Activated CD4-positive, alpha-beta memory T cell treated with anti-CD3 and anti-CD28 coated beads, Interleukin-2, amount 10 ng/mL, durations not matched to agents 7 days and 5 days (primary cell): ENCODE data around the gene ZNF618. TPM values are rescaled to one million over a fixed set of nuclear protein-coding genes. Genes with fewer than 3 reads are reported as not detected.
A peak's percentile ranks its signal among the peaks of the same experiment; 100 is the strongest.
"Not testable (repeated sequence)": the region's sequence is repeated elsewhere in the genome, so short reads cannot be mapped to it uniquely, and the experiment has no call there.

Experiments
- CTCF ChIA-PET: fragments of 350-600 bp; sonication (Branson Sonifier 250); formaldehyde crosslinking; loops from one replicate; lab custom pipeline; 2021; ENCODE audit warnings: antibody characterized with exemption, inconsistent platforms; lab: Charles Lee
- POLR2A ChIA-PET: fragments of 350-600 bp; sonication (Branson Sonifier 250); formaldehyde crosslinking; loops from one replicate; lab custom pipeline; 2021; ENCODE audit warnings: antibody characterized with exemption; lab: Charles Lee
- DNase-seq: peaks from one replicate; pipeline ENCODE4 v3.0.0-alpha.2; 2020
- H3K27ac Mint-ChIP-seq: one replicate; pipeline ENCODE4 v1.8.0; 2021; ENCODE audit warnings: mild to moderate bottlenecking, mixed read lengths
- H3K27me3 Mint-ChIP-seq: one replicate; pipeline ENCODE4 v1.8.0; 2021; ENCODE audit warnings: mixed read lengths
- H3K36me3 Mint-ChIP-seq: one replicate; pipeline ENCODE4 v1.8.0; 2021; ENCODE audit warnings: low read depth, mixed read lengths
- H3K4me1 Mint-ChIP-seq: one replicate; pipeline ENCODE4 v1.8.0; 2021; ENCODE audit warnings: mixed read lengths
- H3K4me3 Mint-ChIP-seq: one replicate; pipeline ENCODE4 v1.8.0; 2021; ENCODE audit warnings: mild to moderate bottlenecking, mixed read lengths
- H3K9me3 Mint-ChIP-seq: one replicate; pipeline ENCODE4 v1.8.0; 2021; ENCODE audit warnings: mixed read lengths
- total RNA-seq, 2 experiments: library from RNA; stranded (reverse); gene quantifications; one replicate each; pipeline ENCODE4 v1.2.3, GENCODE V29; 2021

The ZNF618 gene
- total RNA-seq, 2 experiments from 2014 or later, result 0.15 to 0.25 TPM

DNA sequence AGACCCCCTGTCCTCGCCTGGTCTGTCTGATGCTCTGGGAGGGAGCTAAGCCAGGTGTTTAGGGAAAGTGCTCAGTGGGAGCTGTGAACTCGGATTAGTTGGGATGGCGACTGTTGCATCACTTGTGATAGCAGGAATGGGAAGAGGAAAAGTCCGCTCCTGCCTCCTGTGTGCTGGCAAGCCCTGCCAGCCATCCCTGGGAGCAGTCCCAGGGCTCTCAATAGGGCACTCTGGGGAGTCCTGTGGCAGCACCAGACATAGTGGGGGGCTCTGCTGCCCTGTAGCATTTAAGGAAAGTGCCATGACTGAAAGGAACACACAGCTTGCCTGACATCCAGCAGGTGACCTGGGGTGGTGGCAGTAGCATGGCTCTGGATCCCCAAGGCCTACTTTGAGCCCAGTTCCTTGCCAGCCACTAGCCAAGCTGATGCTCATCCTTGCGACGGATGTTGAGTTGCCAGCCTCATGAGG lies 120.5 kb downstream of the ZNF618 start:
- H3K27ac Mint-ChIP-seq, result no peak overlapping the region
- H3K9me3 Mint-ChIP-seq, result no peaks in the 10 kb centered on the region
- POLR2A ChIA-PET, result no interaction called here
- CTCF ChIA-PET, result no interaction called here
- no peak for DNase-seq
- no peaks in the 10 kb centered on the region for H3K36me3 Mint-ChIP-seq
- H3K4me3 Mint-ChIP-seq, result no peak overlapping the region
- no peaks in the 10 kb centered on the region for H3K27me3 Mint-ChIP-seq
- H3K4me1 Mint-ChIP-seq, result no peaks in the 10 kb centered on the region

DNA sequence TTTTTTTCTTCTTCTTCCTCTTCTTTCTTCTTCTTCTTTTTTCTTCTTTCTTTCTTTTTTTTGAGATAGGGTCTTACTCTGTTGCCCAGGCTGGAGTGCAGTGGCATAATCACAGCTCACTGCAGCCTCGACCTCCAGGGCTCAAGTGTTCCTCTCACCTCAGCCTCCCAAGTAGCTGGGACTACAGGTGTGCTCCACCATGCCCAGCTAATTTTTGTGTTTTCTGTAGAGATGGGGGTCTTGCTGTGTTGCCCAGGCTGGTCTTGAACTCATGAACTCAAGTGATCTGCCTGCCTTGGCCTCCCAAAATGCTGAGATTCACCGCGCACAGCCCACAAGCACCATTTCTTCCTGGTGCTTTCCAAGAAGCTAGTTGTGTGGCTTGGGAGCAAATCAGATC lies 121.0 kb downstream of the ZNF618 start:
- H3K4me3 Mint-ChIP-seq, H3K27ac Mint-ChIP-seq, POLR2A ChIA-PET, H3K9me3 Mint-ChIP-seq, CTCF ChIA-PET, H3K36me3 Mint-ChIP-seq, H3K4me1 Mint-ChIP-seq, H3K27me3 Mint-ChIP-seq: not testable (repeated sequence)
- DNase-seq, result peak; percentile 4

DNA sequence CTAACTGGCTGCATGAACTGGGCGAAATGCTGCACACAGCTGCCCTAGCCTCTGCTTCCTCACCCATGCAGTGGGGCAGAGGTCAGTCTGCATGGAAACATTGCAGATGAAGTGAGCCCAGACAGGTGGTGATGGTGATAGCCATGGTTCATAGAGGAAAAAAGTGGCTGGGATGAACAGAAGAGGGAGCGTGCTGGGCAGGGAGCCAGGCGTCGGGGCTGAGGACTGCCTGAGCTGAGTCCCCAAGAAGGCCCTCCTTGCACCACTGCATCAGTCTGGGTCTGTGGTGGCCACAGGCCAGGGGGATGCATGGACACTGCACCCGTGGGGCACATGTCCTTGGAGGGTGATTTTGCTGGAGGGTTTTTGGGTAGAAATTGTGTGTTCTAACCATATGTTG lies 121.5 kb downstream of the ZNF618 start:
- no peak overlapping the region for H3K4me3 Mint-ChIP-seq
- peak; percentile 5 for DNase-seq
- no peaks in the 10 kb centered on the region for H3K27me3 Mint-ChIP-seq
- H3K27ac Mint-ChIP-seq, result no peak overlapping the region
- ChIA-PET POLR2A (no interaction called here), CTCF (no interaction called here)
- no peaks in the 10 kb centered on the region for H3K36me3 Mint-ChIP-seq
- no peaks in the 10 kb centered on the region for H3K9me3 Mint-ChIP-seq
- no peaks in the 10 kb centered on the region for H3K4me1 Mint-ChIP-seq

DNA sequence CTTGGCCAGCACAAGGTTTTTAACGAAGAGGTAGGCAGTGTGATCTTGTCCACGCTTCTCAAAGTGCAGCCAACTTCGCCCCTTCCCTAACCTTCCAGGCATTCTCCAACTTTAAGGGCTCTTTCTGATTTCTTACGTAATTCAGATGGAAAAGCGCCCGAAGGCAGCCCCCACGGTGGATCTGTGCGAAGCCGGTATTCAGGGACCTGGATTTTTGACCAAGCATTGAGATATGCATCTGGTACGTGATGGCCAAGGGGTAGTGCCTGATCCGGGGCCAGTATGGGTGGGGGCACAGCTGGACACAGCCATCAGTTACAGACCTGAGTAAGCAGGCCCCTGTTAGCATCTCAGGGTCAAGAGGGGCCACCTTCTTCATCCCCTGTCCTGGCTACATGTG lies 122.0 kb downstream of the ZNF618 start:
- no peaks in the 10 kb centered on the region for H3K27me3 Mint-ChIP-seq
- H3K4me3 Mint-ChIP-seq, result no peak overlapping the region
- ChIA-PET POLR2A (no interaction called here), CTCF (no interaction called here)
- DNase-seq, result peak; percentile 6
- H3K27ac Mint-ChIP-seq, result no peak overlapping the region
- no peaks in the 10 kb centered on the region for H3K4me1 Mint-ChIP-seq
- no peaks in the 10 kb centered on the region for H3K36me3 Mint-ChIP-seq
- H3K9me3 Mint-ChIP-seq, result no peaks in the 10 kb centered on the region

DNA sequence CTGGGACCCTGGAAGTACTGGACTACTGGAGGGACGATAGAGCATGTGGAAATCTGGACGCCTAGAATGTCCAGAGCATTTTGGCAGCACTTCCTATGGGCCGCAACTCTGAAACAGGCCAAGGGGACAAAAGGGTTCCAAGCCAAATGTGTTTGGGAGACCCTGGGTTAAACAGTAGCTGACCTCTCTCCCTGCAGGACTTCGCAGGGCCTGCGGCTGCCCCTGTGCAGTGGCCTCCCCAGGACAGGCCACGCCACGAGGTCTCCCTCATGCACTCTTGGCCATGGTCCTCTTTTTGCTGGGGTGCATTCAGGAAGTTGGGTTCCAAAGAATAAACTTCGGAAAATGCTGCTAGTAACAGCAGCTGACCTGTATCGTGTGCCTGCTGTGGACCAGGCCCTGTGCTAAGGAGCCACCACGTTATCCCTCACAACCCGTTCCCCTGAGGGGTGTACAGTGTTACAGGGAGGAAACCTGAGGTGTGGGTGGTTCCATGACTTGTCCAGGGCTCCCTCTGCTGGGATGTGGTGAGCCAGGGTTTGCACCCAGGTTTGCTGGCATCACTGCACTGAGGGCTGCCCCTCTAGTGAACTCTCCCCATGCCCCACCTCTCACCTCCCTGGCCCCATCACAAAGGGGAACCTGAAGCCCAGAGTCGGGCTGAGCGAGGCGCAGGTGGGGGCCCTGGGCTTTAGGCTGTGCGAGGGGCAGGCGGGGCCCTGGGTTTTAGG lies 122.6 kb downstream of the ZNF618 start:
- peak; percentile 6 for DNase-seq
- Mint-ChIP-seq H3K9me3 (no peaks in the 10 kb centered on the region), H3K4me1 (no peaks in the 10 kb centered on the region), H3K36me3 (no peaks in the 10 kb centered on the region), H3K27ac (no peak overlapping the region), H3K4me3 (no peak overlapping the region), H3K27me3 (no peaks in the 10 kb centered on the region)
- ChIA-PET CTCF (no interaction called here), POLR2A (no interaction called here)

DNA sequence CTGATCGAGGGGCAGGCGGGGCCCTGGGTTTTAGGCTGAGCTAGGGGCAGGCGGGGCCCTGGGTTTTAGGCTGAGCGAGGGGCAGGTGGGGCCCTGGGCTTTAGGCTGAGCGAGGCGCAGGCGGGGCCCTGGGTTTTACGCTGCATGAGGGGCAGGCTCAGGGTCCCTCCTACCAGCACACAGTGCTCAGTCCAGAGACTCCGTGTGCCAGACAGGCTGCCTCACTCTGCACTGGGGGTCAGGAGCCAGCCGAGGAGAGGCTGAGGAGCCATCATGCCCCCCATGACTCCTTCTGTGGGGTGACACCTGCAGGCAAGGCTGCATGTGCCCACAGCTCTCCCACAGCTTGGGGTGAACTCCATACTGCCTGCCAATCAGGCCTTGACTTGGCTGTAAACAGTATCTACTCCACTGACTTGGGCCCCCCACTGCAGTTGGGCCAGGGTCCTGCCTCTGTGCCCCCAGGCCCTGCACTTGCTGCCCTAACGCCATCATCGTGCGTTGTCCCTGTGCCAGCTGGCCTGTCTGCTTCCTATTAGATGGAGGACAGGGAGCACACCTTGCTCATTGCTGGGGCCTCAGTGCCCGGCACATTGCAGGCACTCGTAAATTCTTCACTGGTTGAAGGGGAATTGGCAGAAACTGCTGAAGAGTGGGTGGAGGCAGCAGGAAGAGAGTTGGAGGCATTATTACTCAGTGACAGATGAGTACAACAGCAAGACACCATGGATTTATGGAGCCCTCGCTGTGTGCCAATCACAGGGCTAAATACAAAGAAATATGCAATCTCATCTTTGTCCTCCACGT lies 123.3 kb downstream of the ZNF618 start:
- Mint-ChIP-seq H3K27me3 (no peaks in the 10 kb centered on the region), H3K4me1 (no peaks in the 10 kb centered on the region), H3K36me3 (no peaks in the 10 kb centered on the region), H3K27ac (no peak overlapping the region), H3K9me3 (no peaks in the 10 kb centered on the region), H3K4me3 (no peak overlapping the region)
- CTCF ChIA-PET, result no interaction called here
- POLR2A ChIA-PET, result no interaction called here
- peak; percentile 10 for DNase-seq

DNA sequence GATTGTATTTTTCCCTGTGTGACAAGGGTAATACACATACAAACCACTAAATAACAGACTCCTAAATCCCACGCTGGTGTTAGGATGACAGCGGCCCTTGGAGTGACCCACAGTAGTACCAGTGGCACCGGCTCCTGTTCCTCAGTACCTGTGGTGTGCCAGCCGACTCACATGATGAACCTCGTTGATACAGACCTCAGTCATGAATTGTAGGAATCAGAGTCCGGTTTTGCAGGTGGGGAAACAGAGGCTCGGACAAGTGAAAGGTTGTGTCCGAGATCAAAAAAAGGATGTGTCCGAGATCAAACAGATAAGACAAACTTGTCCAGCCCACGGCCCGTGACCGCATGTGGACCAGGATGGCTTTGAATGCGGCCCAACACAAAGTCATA lies 124.0 kb downstream of the ZNF618 start:
- no peaks in the 10 kb centered on the region for H3K27me3 Mint-ChIP-seq
- H3K27ac Mint-ChIP-seq, result no peak overlapping the region
- ChIA-PET CTCF (no interaction called here), POLR2A (no interaction called here)
- H3K36me3 Mint-ChIP-seq, result no peaks in the 10 kb centered on the region
- H3K4me3 Mint-ChIP-seq, result no peak overlapping the region
- no peaks in the 10 kb centered on the region for H3K4me1 Mint-ChIP-seq
- DNase-seq, result no peak
- H3K9me3 Mint-ChIP-seq, result no peaks in the 10 kb centered on the region

DNA sequence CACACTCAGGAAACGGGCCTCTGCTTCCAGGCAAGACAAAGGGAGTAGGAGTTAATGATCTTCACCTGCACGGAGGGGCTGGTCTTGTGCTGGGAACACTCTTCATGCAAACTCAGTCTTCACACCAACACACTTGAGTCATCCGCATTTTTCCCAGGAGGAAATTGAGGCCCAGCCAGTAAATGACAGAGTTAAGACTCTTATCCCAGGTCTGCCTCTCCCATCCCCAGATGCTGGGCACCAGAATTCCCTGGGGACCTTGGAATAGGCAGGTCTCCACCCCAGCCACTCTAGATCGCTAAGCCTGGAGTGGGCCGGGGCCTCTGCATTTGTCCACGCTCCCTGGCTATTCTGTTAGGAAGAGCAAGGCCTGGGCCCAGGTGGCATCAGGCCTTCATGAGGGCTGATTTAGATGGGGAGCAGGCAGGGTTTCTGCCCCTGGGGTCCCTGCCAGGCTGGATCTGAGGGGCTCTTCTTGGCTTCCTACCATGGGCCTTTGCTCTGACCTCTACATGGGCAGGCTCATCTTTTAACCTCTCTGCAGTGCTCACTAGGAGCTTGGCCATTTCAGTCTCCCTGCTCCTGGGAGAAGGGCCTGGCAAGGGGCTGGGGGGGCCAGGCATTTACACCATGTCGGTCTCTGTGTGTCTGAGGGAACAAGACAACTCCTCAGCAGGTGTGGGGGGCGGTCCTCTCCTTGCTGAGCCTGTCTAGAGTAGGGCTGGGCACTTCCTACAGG lies 124.7 kb downstream of the ZNF618 start:
- CTCF ChIA-PET, result no interaction called here
- POLR2A ChIA-PET, result no interaction called here
- no peak overlapping the region for H3K4me3 Mint-ChIP-seq
- H3K4me1 Mint-ChIP-seq, result no peaks in the 10 kb centered on the region
- no peaks in the 10 kb centered on the region for H3K36me3 Mint-ChIP-seq
- H3K9me3 Mint-ChIP-seq, result no peaks in the 10 kb centered on the region
- H3K27me3 Mint-ChIP-seq, result no peaks in the 10 kb centered on the region
- H3K27ac Mint-ChIP-seq, result no peak overlapping the region
- DNase-seq, result peak; percentile 9

DNA sequence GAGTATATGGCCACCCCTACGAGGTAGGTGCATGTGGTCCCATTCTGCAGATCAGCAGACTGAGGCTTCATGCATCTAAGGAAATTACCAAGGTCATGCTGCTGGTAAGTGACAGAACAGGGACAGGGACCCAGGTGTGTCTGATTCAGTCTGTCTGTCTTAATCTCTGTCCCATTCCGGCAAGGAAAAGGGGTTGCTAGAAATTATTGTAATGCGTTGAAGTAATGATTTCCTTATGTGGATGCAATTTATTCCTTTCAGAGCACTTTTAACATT lies 125.2 kb downstream of the ZNF618 start:
- no peaks in the 10 kb centered on the region for H3K36me3 Mint-ChIP-seq
- no peaks in the 10 kb centered on the region for H3K4me1 Mint-ChIP-seq
- H3K9me3 Mint-ChIP-seq, result no peaks in the 10 kb centered on the region
- POLR2A ChIA-PET, result no interaction called here
- no peak overlapping the region for H3K4me3 Mint-ChIP-seq
- H3K27ac Mint-ChIP-seq, result no peak overlapping the region
- DNase-seq, result peak; percentile 3
- H3K27me3 Mint-ChIP-seq, result no peaks in the 10 kb centered on the region
- CTCF ChIA-PET, result no interaction called here

DNA sequence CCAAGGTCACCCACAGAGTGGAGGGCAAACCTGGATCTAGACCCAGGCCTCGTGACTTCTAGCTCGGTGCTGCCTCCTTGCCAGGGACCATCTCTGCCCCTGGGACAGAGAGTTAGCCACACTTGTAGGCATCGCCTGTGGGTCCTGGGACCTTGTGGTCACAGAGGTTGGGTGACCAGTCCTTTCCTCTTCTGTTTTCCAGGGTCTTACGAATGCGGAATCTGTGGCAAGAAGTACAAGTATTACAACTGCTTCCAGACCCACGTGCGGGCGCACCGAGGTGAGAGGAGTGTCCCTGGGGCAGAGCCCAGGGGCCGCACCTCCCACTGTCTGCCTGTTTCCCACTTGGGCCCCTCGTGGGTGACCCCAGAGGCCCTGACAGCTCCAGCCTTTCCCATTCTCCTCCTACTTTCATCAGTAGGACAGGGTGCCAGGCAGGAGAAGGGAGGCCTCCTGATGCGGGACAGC lies 125.7 kb downstream of the ZNF618 start:
- Mint-ChIP-seq H3K36me3 (no peaks in the 10 kb centered on the region), H3K27ac (no peak overlapping the region), H3K9me3 (no peaks in the 10 kb centered on the region), H3K27me3 (no peaks in the 10 kb centered on the region), H3K4me3 (no peak overlapping the region), H3K4me1 (no peaks in the 10 kb centered on the region)
- CTCF ChIA-PET, result no interaction called here
- DNase-seq, result peak; percentile 12
- POLR2A ChIA-PET, result no interaction called here

DNA sequence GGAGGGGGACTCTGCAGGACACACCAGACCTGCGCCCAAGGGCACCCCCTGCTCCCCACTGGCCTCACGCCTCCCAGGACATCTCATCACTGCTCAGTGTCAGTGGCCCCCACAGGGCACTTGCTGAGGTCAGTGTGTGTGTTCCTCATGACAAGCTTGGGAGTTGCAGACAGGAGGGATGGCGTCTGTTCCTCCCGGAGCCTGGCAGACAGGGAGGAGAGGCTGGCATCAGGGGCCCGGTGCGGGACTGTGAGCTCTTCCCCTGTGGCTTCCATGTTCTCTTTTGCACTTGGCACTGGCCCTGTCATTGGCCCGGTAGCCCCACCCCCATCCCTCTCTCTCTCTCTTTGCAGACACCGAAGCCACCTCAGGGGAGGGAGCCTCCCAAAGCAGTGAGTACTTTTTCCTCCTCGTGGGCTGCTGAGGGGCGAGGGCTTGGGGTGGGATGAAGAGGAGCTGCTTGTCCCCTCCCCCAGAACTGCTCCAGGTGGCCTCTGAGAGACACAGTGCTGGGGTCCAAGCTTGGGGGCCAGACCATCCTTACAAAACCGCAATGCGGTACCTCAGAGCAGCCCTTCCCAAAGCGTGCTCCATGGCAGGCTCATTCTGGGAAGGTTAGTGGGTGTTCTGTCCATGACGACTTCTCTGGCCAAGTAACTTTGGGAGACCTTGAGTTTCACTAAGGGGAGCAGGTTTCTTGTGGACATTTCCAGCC lies 126.3 kb downstream of the ZNF618 start:
- Mint-ChIP-seq H3K27me3 (no peaks in the 10 kb centered on the region), H3K9me3 (no peaks in the 10 kb centered on the region), H3K27ac (no peak overlapping the region), H3K4me1 (no peaks in the 10 kb centered on the region), H3K36me3 (no peaks in the 10 kb centered on the region), H3K4me3 (no peak overlapping the region)
- DNase-seq, result peak; percentile 9
- ChIA-PET CTCF (no interaction called here), POLR2A (no interaction called here)

DNA sequence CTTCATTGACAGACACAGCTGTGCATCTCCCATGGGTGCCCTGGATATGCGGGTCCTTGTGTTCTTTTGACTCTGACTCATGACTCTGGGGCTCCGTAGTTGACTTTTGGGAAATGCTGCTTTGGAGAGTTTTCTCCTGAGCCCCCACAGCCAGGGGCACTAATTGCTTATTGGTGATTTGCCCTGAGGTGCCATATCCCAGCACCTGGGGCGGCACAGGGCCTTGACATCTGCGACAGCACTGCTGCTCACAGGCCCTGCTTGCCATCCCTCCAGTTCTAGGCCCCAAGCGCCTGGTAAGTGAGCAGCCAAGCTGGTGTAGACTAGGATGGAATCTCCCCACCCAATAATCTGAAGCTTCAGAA lies 126.9 kb downstream of the ZNF618 start:
- Mint-ChIP-seq H3K9me3 (no peaks in the 10 kb centered on the region), H3K4me3 (no peak overlapping the region), H3K4me1 (no peaks in the 10 kb centered on the region), H3K36me3 (no peaks in the 10 kb centered on the region), H3K27ac (no peak overlapping the region), H3K27me3 (no peaks in the 10 kb centered on the region)
- peak; percentile 3 for DNase-seq
- CTCF ChIA-PET, result no interaction called here
- POLR2A ChIA-PET, result no interaction called here

DNA sequence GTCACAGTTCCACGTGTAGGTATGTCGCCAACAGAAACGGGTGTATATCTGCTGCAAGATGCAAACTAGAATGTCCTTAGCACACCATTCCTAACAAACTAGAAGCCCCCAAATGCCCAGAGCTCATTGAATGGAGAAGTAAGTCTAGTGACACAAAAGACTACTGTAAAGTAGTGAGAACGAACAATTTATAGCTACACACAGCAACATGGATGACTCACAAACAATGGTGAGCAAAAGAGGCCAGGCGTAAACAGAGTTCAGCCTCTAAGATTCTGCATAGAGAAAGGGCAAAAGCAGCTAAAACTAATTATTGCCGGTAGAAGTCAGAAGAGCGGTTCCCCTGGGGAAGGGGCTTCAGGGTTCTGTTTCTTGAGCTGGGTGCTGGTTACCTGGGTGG lies 127.2 kb downstream of the ZNF618 start:
- no peak for DNase-seq
- Mint-ChIP-seq H3K4me1 (no peaks in the 10 kb centered on the region), H3K36me3 (no peaks in the 10 kb centered on the region), H3K27me3 (no peaks in the 10 kb centered on the region), H3K4me3 (no peak overlapping the region), H3K27ac (no peak overlapping the region), H3K9me3 (no peaks in the 10 kb centered on the region)
- POLR2A ChIA-PET, result no interaction called here
- CTCF ChIA-PET, result no interaction called here
